LNCAP (cell line): Measurements from ENCODE around the gene SASH1.

ENCODE experiments used
- CTCF ChIP-seq: fragments of 450-650 bp; IDR thresholded peaks from 2 replicates; pipeline ENCODE4 v1.5.1; 2017; ENCODE audit warnings: mild to moderate bottlenecking

SASH1 gene

DNA sequence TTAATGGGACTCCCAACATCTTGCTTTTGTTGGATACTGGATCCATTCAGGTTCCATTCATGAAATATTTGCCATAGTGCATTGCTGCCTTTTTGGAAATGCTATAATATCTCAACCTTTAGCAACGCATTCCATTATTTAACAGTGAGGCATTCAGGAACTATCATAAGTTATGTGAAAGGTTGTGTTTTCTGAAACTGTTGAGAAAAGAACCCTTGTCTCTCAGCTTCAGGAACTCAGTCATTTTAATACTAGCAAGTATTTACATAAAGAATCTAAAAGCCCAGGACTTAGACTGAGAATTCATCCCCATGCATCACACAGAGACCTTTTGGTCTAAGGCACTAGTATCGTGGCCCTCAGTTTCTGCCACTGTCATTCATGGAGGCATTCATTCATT, 24.9 kb upstream of the SASH1 start:
- no peak for TF ChIP-seq CTCF

DNA sequence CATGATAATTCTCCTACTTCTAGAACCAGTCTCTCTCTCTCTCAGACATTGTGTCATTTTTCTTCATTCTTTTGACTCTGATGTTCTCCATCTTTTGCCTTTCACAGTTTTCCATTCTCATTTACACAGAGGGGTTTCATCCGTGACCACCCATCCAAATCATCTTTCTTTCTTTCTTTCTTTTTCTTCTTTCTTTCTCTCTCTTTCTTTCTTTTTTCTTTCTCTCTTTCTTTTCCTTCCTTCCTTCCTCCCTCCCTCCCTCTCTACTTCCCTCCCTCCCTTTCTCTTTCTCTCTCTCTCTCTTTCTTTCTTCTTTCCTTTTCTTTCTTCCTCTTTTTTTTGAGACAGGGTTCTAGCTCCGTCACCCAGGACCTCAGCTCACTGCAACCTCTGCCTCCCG, 19.9 kb upstream of the SASH1 start:
- no peak for TF ChIP-seq CTCF

GRCh38 chr6:148323344-148323743, 19.3 kb upstream of the SASH1 start:
- no peak for TF ChIP-seq CTCF

- TF ChIP-seq CTCF = no peak
These were observed 18.2 kb upstream of the SASH1 start for GRCh38 chr6:148324297-148324985.

DNA sequence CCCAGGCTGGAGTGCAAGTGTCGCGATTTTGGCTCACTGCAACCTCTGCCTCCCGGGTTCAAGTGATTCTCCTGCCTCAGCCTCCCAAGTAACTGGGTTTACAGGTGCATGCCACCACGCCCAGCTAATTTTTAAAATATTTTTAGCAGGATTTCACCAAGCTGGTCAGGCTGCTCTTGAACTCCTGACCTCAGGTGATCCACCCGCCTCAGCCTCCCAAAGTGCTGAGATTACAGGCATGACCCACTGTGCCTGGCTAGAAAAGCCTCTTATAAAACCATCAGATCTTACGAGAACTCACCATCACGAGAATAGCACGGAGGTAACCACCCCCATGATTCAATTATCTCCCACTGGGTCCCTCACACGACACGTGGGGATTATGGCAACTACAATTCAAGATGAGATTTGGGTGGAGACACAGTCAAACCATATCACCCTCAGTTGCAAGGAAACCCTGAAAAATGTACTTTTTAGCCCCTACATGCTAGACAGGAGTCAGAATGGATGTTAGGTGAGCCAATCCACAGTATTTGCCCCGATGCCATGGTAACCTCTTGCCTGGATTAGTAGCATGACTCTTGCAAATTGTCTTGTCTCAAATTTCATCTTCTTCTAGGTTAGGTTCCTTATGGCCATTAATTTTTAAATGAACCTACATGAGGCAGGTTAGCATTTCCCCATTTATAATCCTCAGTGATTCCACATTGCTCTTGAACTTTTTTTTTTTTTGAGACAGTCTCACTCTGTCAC, 17.1 kb upstream of the SASH1 start:
- no peak for TF ChIP-seq CTCF

DNA sequence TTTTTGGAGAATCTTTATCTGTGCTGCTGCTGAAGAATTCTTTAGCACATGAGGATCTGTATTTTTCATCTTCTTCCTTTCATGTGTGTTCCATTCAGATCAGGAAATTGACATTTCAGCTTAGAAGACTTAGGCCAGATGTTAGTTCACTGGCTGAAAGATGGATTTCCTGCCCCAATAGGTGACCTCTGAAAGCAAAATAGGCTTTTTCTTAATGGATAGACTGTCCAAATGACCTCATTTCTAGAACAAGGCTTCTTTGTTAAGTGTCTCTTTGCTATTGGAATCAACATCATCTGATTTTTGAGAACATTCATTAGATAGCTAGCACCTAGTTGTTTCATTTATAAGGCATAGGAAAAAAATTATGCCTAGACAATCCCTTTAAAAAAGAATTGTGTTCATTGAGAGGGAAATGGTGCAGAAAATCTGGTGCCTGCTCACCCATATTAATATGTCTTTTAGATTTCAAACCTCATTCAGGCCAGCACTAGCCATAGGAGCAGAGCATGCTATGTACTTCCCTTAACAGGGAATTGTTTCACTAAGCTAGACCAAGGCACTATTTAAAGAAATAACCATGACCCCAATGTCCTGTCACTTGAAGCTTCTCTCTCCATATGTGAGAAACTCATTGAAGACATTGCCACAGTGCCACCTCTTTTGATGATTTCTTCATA, 13.6 kb upstream of the SASH1 start:
- no peak for TF ChIP-seq CTCF

- no peak for TF ChIP-seq CTCF
These were observed 12.8 kb upstream of the SASH1 start for GRCh38 chr6:148329596-148330381.
